HG02981 (cell line): Measurements from ENCODE around the gene CD34.

ENCODE experiments used
- ATAC-seq: cut with Tn5 transposase; IDR thresholded peaks from one replicate; pipeline ENCODE4 v1.9.1; 2021; ENCODE audit warnings: mild to moderate bottlenecking, moderate library complexity; ENCODE audit not compliant: unreplicated experiment

The CD34 gene

GRCh38 chr1:207901041-207901653 is 9.8 kb downstream of the CD34 start:
- no peak for ATAC-seq

- no peak for ATAC-seq
Measured at GRCh38 chr1:207898836-207899235, 12.1 kb downstream of the CD34 start.

GRCh38 chr1:207898260-207898659 is 12.7 kb downstream of the CD34 start:
- no peak for ATAC-seq

- ATAC-seq = no peak
Measured at GRCh38 chr1:207897188-207897587, 13.7 kb downstream of the CD34 start.

GRCh38 chr1:207896547-207896946 is 14.4 kb downstream of the CD34 start:
- no peak for ATAC-seq

- no peak for ATAC-seq
Measured at GRCh38 chr1:207894704-207895103, 16.2 kb downstream of the CD34 start.

GRCh38 chr1:207893737-207894582 is 17.0 kb downstream of the CD34 start:
- ATAC-seq = no peak

- no peak for ATAC-seq
Measured at GRCh38 chr1:207892764-207893163, 18.2 kb downstream of the CD34 start.

GRCh38 chr1:207891148-207891547 is 19.8 kb downstream of the CD34 start:
- ATAC-seq = no peak

- ATAC-seq = no peak
Measured at GRCh38 chr1:207890136-207890738, 20.7 kb downstream of the CD34 start.

- ATAC-seq = no peak
Measured at GRCh38 chr1:207888652-207889051, 22.3 kb downstream of the CD34 start.

- ATAC-seq = no peak
Measured at GRCh38 chr1:207887542-207888201, 23.3 kb downstream of the CD34 start.

GRCh38 chr1:207886227-207886626 is 24.7 kb downstream of the CD34 start:
- no peak for ATAC-seq

- ATAC-seq = peak; percentile 53
Measured at GRCh38 chr1:207885129-207886032, 25.5 kb downstream of the CD34 start.

GRCh38 chr1:207884266-207885029 is 26.5 kb downstream of the CD34 start:
- no peak for ATAC-seq

- no peak for ATAC-seq
Measured at GRCh38 chr1:207883660-207884250, 27.2 kb downstream of the CD34 start.

GRCh38 chr1:207883104-207883651 is 27.7 kb downstream of the CD34 start:
- ATAC-seq = peak; percentile 61

- ATAC-seq = no peak
Measured at GRCh38 chr1:207882692-207883091, 28.2 kb downstream of the CD34 start.

GRCh38 chr1:207878939-207879338 is 32.0 kb downstream of the CD34 start:
- no peak for ATAC-seq
